SHP77 treated with DMSO at 0.1 percent for 48 hours (cell line): ENCODE data around the gene ITPRID1.
"Not testable (repeated sequence)": the region's sequence is repeated elsewhere in the genome, so short reads cannot be mapped to it uniquely, and the experiment has no call there.

Experiments used
- DNase-seq: peaks from one replicate; lab custom pipeline; 2025; lab: John Stamatoyannopoulos, UW

Gene ITPRID1

GRCh38 chr7:31516680-31517502 lies 3.0 kb downstream of the ITPRID1 start:
- DNase-seq, result no peak

DNA sequence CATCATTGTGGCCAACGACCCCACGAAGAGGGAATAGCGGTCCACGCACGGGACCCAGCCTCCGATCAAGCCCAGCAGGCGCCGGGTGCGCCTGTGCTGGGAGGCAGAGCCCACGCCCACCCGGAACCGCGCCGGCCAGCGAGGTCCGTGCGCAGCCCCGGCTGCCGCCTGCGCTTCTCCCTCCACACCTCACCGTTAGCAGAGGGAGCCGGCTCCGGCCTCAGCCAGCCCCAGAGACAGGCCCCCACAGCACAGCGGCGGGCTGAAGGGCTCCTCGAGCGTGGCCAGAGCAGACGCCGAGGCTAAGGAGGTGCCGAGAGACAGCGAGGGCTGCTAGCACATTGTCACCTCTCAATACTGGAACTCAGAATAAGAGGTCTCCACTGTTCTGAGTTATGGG lies 3.6 kb downstream of the ITPRID1 start:
- no peak for DNase-seq

DNA sequence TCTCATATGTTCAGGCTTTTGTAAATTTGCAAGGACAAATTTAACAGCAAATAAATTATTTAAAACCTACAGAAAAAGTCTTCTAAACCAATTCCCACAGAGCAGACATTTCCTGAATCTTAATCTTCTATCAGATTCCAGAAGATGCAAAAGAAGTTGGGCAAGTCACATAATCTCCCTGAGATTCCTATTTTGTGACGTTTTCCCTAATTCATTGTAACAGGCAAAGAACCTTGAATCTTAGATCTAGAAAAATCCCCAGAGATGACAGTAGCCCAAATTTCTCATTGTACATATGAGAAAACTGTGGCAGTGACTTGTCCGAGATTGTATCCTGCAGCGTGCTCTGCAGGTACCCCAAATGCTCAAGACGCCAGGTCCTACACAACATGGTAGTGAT lies 4.9 kb downstream of the ITPRID1 start:
- DNase-seq, result no peak

DNA sequence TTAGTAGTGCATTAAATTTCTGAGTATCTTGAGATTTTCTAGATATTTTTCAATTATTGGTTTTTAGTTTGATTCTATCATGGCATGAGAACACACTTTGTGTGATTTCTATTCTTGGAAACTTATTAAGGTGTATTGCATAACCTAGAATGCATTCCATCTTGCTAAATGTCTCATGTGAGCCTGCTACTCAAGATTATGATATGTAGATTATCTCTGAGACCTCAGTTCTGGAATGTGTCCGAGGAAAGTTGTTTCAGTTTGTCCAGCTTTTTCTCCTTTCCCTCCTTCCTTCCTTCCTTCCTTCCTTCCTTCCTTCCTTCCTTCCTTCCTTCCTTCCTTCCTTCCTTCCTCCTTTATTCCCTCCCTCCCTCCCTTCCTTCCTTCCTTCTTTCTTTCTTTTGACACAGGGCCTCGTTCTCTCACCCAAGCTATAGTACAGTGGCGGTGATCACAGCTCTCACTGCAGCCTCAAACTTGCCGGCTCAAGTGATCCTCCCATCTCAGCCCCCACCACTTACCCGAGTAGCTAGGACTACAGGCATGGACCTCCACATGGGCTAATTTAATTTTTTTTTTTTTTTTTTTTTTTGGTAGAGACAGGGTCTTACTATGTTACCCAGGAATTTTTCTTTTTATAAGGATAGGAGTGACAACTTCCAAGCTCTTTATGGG lies 7.6 kb downstream of the ITPRID1 start:
- no peak for DNase-seq

- no peak for DNase-seq
These were observed 13.0 kb downstream of the ITPRID1 start for GRCh38 chr7:31526864-31527263.

- DNase-seq, result no peak
These were observed 15.2 kb downstream of the ITPRID1 start for GRCh38 chr7:31529103-31529502.

GRCh38 chr7:31540651-31541185 lies 26.8 kb downstream of the ITPRID1 start:
- DNase-seq, result not testable (repeated sequence)

DNA sequence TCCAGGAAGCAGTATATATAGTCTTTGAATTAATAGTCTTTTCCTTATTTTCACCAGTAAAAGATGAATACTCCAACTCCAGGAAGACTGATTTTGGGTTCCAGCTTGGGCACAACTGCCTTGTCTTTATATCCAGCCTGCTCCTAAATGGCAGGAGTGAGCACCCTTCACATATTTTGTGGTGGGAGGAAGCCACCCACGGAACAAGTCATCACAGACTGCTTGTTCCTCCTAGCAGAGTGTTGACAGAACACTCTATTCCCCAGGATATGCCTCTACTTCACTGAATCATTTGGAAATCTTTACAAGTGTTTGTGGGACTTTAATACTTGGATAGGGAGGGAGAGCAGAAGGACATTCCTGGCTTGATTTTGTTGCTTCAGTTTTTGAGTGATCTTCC lies 31.7 kb downstream of the ITPRID1 start:
- DNase-seq, result no peak

- DNase-seq, result no peak
These were observed 35.7 kb downstream of the ITPRID1 start for GRCh38 chr7:31549611-31550010.

DNA sequence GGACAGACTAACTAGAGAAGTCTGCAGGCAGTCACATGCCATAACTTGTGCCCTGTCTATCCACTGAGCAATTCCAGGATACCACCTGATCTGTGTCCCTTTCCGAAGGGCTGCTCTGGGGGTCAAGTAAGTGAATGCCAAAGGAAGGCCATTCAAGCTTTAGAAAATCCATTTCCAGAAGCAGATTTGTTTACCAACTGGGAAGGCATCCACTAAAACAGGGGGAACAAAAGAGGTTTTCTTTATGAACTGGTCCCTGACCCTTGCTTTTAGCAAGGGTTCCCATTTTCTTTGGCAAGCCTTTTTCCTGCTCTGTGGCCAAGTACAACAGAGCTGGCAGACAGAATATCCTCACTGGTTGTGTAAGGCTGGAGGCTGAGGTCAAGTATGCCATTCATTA lies 36.5 kb downstream of the ITPRID1 start:
- DNase-seq, result no peak

DNA sequence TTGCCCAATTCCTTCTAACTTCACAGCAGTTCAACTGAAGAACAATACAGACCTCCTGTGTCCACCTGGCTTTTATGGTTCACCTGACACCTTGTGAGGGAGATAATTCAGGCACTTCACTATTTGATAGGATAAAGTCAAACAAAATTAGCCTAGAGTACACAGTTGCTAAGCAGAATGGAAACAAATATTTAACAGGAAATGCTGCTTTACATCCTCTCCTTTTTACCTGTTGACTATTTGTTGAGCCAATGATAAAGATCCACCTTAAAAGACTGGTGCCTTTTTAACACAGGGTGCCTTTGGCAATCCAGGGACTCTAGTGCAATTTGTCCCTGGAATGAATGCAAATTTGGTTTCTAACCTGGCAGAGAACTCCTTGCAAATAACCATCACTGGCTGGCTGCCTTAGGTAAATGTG lies 39.8 kb downstream of the ITPRID1 start:
- DNase-seq, result no peak

DNA sequence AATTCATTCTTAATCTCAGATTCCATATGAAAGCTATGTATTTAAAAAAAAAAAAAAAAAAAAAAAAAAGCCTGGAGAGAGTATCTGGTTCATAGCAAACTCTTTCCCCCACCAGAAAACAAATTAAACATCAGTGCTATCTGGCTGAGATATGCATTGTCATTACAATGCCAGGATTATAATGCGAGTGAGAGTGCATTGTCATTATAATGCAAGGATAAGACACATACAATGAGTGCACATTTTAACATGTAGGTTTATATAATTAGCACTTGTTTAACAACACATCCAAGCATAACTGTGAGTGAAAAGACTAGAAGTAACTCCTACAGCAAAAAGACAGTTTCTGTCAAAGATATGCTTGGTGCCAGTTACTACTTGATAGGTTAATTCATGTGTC lies 48.1 kb downstream of the ITPRID1 start:
- DNase-seq, result no peak

GRCh38 chr7:31563522-31563921 lies 49.6 kb downstream of the ITPRID1 start:
- no peak for DNase-seq

GRCh38 chr7:31563951-31564350 lies 50.1 kb downstream of the ITPRID1 start:
- no peak for DNase-seq

- DNase-seq, result no peak
These were observed 50.8 kb downstream of the ITPRID1 start for GRCh38 chr7:31564661-31565060.

DNA sequence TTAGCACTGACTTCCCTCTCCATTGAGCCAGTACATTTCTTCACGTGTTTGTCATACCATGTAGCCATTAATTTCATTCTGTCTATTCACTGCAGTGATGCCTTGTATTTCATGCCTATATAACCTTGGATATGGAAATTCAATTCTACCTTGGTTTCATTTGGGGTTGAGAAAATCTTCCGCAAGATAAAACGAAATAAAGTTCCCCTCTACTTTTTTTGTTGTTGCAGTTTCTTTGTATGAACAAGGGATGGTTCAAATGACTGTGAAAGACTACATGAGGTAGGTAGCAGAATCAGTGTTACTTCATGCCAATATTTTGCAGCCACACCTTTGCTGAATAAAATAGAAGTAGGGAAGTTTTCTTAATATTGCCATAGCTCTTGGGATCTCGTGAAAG lies 55.6 kb downstream of the ITPRID1 start:
- no peak for DNase-seq

DNA sequence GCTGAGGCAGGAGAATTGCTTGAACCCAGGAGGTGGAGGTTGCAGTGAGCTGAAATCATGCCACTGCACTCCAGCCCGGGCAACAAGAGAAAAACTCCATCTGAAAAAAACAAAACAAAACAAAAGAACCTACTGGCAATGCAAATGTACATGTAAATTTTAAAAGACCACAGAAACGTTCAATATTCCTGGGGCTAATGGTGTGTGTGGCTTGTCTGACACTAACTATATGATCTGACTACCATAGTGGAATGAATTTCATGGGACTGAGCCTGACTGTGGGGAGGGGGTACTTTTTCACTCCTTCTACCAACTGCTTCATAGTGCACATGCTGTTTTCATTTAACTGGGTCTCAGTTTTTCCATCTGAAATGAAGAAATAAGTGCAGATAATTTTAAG lies 69.6 kb downstream of the ITPRID1 start:
- DNase-seq, result no peak

- DNase-seq, result no peak
These were observed 70.1 kb downstream of the ITPRID1 start for GRCh38 chr7:31583942-31584341.

DNA sequence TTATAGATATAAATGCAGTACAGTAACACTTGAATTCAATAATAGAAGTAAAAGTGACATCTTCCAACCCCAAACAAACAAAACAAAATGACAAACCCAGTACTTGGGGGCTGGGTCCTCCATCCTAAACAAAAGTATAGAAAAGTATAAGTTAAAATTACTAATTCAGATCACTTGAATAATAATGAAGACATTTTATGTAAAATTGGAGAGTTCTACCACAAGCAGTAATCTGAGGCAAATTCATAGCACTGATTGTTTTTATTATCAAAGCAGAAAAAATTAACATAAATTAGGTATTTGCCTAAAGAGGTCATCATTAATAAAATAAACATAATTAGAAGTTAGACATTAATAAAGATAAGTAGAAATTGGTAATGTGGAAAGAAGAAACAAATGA lies 81.5 kb downstream of the ITPRID1 start:
- no peak for DNase-seq

DNA sequence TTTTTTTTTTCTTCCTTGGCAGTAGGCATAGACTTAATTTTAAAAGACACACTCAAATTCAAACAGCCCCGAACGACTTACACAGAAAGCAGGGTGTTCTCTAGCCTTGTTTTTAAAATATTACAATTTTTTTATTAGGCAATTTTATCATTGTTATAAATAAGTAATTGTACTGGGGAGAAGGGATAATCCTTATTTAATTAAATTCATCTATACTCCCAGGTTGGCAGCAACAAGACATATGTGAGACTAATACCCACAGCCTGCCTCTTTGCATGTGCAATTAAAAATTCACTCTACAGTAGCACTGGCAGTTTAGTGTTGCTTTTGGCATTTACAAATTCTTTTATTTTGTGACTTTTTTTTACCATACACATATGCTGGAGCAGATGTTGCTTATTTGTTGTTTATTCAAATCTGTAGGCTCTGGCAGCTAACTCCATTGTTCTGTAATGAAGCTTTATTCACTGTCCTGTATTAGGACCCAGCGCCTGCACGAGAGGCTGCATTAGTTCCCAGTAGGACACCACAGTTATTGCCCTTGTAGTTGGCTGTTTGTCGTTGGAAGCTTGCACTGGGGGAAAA lies 88.2 kb downstream of the ITPRID1 start:
- DNase-seq, result no peak

DNA sequence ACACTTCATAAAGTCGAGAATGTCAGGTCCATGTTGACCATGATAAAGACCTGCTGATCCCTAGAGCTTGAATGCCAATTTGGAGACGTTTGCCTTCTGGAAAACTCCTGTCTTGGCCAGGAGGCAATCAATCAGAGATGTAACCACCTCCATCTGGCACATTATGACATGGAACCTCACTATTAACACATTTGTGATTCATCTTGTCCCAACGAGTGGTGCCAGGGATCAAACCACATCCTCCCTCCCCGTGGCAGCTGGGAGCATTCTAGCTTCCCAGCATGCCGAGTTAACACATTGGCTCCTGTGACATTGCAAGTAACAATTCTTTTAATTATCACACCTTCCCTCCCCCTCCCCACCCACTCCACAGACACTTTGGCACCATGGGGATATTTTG lies 89.2 kb downstream of the ITPRID1 start:
- no peak for DNase-seq

- no peak for DNase-seq
These were observed 99.7 kb downstream of the ITPRID1 start for GRCh38 chr7:31613604-31614003.

GRCh38 chr7:31633467-31633866 lies 119.6 kb downstream of the ITPRID1 start:
- DNase-seq, result no peak
